HG02938 (cell line): Measurements from ENCODE around the gene CPB1.
"Not testable (repeated sequence)": the region's sequence is repeated elsewhere in the genome, so short reads cannot be mapped to it uniquely, and the experiment has no call there.

Experiments
- ATAC-seq: cut with Tn5 transposase; IDR thresholded peaks from one replicate; pipeline ENCODE4 v1.9.1; 2021; ENCODE audit warnings: mild to moderate bottlenecking, moderate library complexity; ENCODE audit not compliant: unreplicated experiment

Gene CPB1

GRCh38 chr3:148827585-148827984 lies at the start of gene CPB1:
TSS of gene CPB1 (plus strand) at chr3:148827811. CDS start at chr3:148827824, 13 bp downstream.
- ATAC-seq, result no peak

DNA sequence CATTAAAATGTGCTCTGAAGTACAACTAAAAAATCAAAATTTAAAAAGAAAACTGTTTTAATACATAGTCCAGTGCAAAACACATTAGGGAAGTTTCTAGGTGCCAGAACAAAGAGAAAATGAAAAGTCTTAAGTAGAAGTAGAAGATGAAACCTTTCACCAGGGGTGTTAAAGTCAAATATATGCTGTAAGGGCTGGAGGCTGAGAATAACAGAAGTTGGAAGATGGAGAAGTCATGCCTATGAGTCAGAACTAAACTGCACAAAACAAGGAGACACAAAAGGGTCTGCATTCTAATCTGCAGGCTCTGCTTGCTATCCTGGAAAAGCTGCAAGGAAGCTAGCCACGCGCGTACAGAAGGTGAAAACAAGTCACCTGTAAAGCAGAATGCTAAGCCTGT lies 48.7 kb upstream of the CPB1 start:
- no peak for ATAC-seq

GRCh38 chr3:148785026-148785425 lies 42.6 kb upstream of the CPB1 start:
- ATAC-seq, result not testable (repeated sequence)

- ATAC-seq, result not testable (repeated sequence)
Observed at GRCh38 chr3:148786159-148786558, 41.5 kb upstream of the CPB1 start.

DNA sequence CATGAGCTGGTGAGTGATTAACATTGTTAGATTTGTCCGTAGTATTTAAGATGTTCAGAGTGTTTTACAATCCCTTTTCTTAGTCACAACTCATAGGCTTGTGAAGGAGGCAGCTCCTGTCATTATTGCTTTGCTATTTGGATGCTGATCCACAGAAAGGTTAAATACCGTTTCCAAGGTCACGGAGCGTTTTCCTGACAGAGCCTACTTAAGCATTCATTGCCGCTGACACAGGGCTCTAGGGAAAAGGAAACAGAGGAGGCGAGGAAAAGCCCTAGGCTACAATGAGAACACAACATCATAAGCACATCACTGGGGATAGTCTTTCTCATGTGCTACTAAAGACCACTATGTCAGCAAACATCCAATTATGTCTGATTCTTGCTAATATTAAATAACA lies 38.5 kb upstream of the CPB1 start:
- no peak for ATAC-seq

DNA sequence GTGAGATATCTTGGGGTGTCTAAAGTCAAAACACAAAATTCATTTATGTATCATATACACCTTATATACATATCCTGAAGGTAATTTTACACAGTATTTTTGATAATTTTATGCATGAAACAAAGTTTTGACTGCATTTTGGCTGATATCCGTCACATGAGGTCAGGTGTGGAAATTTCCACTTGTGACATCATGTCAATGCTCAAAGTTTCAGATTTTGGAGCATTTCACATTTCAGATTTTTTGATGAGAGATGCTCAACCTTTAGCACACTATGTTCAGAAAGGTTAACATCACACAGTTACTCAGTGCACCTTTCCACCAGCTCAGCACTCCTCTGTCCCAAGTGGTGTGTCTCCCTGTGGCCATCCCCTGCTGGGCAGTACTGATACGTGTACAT lies 37.7 kb upstream of the CPB1 start:
- no peak for ATAC-seq

GRCh38 chr3:148790370-148790769 lies 37.2 kb upstream of the CPB1 start:
- no peak for ATAC-seq

DNA sequence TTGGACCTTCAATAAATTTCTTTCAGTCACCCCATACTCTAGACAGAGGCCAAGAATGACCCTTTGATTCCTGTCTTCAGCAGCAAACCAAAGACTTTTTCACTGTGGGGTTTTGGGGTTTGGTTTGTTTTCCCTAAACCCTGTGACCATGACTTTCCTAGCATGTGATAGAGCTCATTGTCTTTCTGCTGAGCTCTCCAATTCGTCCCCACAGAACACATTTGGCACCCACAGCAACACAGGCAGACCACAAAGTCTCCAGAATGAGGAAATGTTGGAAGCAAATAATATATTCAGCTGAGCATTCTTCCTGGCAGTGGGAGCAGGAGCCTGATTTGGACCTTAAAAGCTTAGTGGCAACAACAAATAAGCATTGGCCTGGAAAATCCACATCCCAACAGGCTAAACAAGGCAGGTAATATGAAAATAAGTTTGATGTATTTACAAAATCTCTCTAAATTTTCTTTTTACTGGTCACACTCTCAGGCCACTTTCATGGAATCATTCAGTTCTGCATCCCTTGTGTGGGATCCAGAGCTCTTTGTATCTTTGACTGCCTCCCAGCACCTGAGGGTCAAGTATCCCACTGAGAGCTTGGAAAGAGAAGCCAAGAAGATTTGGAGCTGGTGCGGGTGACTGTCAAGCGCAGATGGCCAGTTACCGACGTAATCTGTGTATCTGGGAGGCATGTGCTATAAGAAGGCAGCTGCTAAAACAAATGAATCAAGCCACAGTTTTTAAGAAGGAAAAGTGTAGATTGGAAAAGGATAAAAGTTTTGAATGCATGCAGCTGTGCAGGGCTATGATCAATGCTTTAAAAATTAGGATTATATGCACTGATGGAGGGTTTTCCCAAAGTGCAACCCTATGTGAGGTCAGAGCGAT lies 36.5 kb upstream of the CPB1 start:
- no peak for ATAC-seq

GRCh38 chr3:148791920-148792319 lies 35.7 kb upstream of the CPB1 start:
- ATAC-seq, result no peak

- no peak for ATAC-seq
Observed at GRCh38 chr3:148792516-148792915, 35.1 kb upstream of the CPB1 start.

DNA sequence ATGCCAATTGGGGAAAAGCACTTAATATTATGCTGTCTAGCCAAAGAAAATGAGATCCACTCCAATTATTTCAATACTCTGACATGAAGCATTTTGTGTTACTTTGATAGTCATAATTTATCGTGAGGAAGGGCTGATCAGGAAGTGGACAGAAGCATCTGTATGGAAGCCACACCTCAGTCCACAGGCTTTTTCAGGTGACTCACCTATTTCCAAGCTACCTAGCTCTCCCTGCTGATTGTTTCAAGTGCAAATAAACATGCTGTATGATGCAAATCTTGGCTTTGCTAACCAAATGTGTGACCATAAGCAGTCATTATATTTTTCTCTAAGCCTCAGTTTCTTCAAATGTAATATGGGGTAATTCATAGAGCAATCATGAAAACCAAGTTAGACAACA lies 30.8 kb upstream of the CPB1 start:
- no peak for ATAC-seq

- ATAC-seq, result no peak
Observed at GRCh38 chr3:148797795-148798194, 29.8 kb upstream of the CPB1 start.

DNA sequence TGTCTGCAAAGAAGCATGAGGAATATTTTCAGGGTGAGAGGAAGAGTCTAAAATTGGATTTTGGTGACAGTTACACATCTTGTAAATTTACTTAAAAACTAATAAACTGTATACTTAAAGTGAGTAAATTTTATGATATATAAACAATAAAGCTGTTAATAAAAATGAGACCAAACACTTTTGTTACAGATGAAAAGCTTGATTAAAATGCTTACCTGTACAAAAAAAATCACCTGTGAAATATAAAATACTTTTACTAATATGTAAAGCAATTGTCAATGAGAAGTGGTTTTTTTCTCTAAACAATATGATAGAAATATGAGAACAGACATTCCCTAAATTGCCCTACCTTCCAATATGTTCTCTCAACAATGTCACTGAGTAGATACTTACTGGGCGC lies 27.2 kb upstream of the CPB1 start:
- no peak for ATAC-seq

GRCh38 chr3:148809835-148810234 lies 17.8 kb upstream of the CPB1 start:
- ATAC-seq, result no peak

GRCh38 chr3:148815316-148816110 lies 12.1 kb upstream of the CPB1 start:
- ATAC-seq, result no peak

GRCh38 chr3:148816427-148816826 lies 11.2 kb upstream of the CPB1 start:
- no peak for ATAC-seq

DNA sequence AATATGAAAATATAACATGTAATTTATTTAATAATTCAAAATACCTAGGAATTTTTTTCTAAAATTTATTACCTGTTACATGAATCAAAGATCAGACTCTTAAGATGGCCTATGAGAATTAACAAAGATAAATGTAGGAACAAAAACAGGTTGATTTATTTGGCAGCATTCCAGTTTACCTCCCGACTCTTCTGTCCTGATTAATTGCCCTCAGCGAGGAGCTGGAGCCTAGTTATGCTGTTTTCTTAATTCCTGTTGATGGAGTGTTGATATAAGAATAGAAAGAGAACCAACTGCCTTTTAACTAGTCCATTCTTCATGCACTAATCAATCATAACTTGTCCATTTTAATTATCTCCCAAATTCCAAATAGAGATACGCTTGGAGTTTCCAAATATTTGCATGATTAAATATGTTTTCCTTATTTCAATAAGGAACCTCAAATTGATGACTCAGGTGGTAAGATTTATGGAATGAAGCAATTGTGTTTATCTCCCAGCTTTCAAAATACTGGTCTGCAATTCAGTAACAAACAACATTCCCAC lies 10.6 kb upstream of the CPB1 start:
- no peak for ATAC-seq

- ATAC-seq, result no peak
Observed at GRCh38 chr3:148820361-148821245, 7.0 kb upstream of the CPB1 start.

- ATAC-seq, result no peak
Observed at GRCh38 chr3:148823026-148823425, 4.6 kb upstream of the CPB1 start.

- no peak for ATAC-seq
Observed at GRCh38 chr3:148825476-148825875, 2.1 kb upstream of the CPB1 start.
